Osteoblast (primary cell): ENCODE data around the gene MRGPRX3. TPM values are rescaled to one million over a fixed set of nuclear protein-coding genes. Genes with fewer than 3 reads are reported as not detected.

ENCODE experiments used
- DNase-seq: peaks from one replicate; pipeline ENCODE4 v3.0.0; 2011; ENCODE audit warnings: low spot score, mixed read lengths; ENCODE audit not compliant: insufficient read length; ENCODE audit errors: missing footprints
- H2AFZ ChIP-seq: 2 replicates; pipeline ENCODE4 v1.6.0; 2011; ENCODE audit warnings: mild to moderate bottlenecking, low read length
- H3K27ac ChIP-seq: 2 replicates; pipeline ENCODE4 v1.5.1; 2011; ENCODE audit warnings: mild to moderate bottlenecking, low read depth, low read length, moderate library complexity
- H3K27me3 ChIP-seq: 2 replicates; pipeline ENCODE4 v1.6.0; 2012; ENCODE audit warnings: mild to moderate bottlenecking, control low read depth, inconsistent platforms, low read length, moderate library complexity; ENCODE audit not compliant: insufficient read depth
- H3K36me3 ChIP-seq: 2 replicates; pipeline ENCODE4 v1.5.1; 2011; ENCODE audit warnings: mild to moderate bottlenecking, low read length, control low read depth, moderate library complexity; ENCODE audit not compliant: insufficient read depth
- H3K4me1 ChIP-seq: 2 replicates; pipeline ENCODE4 v1.5.1; 2011; ENCODE audit warnings: mild to moderate bottlenecking, low read length, control low read depth, moderate library complexity; ENCODE audit not compliant: insufficient read depth
- H3K4me2 ChIP-seq: 2 replicates; pipeline ENCODE4 v1.6.0; 2011; ENCODE audit warnings: mild to moderate bottlenecking, low read length; ENCODE audit not compliant: insufficient read depth
- H3K4me3 ChIP-seq: fragments of 200-600 bp; sonication (generic); 3 replicates; pipeline ENCODE4 v1.5.1; 2012; ENCODE audit warnings: mild to moderate bottlenecking, low read length, inconsistent platforms; ENCODE audit not compliant: insufficient read depth
- H3K79me2 ChIP-seq: 2 replicates; pipeline ENCODE4 v1.6.0; 2012; ENCODE audit warnings: mild to moderate bottlenecking, low read length, control low read depth, inconsistent platforms; ENCODE audit not compliant: insufficient read depth
- H3K9me3 ChIP-seq: 2 replicates; pipeline ENCODE4 v1.5.1; 2011; ENCODE audit warnings: low read depth, low read length, control low read depth
- H4K20me1 ChIP-seq: 2 replicates; pipeline ENCODE4 v1.6.0; 2012; ENCODE audit warnings: mild to moderate bottlenecking, low read length, control low read depth; ENCODE audit not compliant: insufficient read depth
- CTCF ChIP-seq: IDR thresholded peaks from 2 replicates; pipeline ENCODE4 v1.5.1; 2011; ENCODE audit warnings: mild to moderate bottlenecking, low read depth, low read length, moderate library complexity; ENCODE audit errors: extremely low read depth
- small RNA-seq: library from RNA; depleted of rRNA; stranded (forward); fragments of <200 nt; gene quantifications from one replicate; pipeline ENCODE3, GENCODE V24; 2012
- total RNA-seq: library from RNA; depleted of rRNA; stranded (reverse); fragments of >200 nt; gene quantifications from 2 replicates; pipeline ENCODE4 v1.2.3, GENCODE V29; 2012

Gene MRGPRX3
- total RNA-seq, 1 donor, result not detected

GRCh38 chr11:18173225-18173866 is 41.0 kb downstream of the MRGPRX3 start:
- no peak overlapping the region for H3K4me2 ChIP-seq
- DNase-seq, result no peak
- no peak overlapping the region for H3K27ac ChIP-seq
- H3K79me2 ChIP-seq, result no peaks in the 10 kb centered on the region
- peaks cover 11% of the 10 kb centered on the region for H3K27me3 ChIP-seq
- H3K9me3 ChIP-seq, result no peaks in the 10 kb centered on the region
- H3K4me3 ChIP-seq, result no peak overlapping the region
- H4K20me1 ChIP-seq, result no peaks in the 10 kb centered on the region
- H3K36me3 ChIP-seq, result no peaks in the 10 kb centered on the region
- no peaks in the 10 kb centered on the region for H3K4me1 ChIP-seq
- H2AFZ ChIP-seq, result no peak overlapping the region
- no peak for TF ChIP-seq CTCF

Small RNA genes within 50 kb of the gene (small RNA-seq; reads per million reads assigned to genes)
- gene HIGD1AP5, result not detected

Other genes starting within 250 kb of the MRGPRX3 start
- gene SERGEF, start 119.5 kb upstream of the MRGPRX3 start, total RNA-seq, result 26.8 and 29.7 TPM in 2 replicates
- under 0.01 and 0.29 TPM in 2 replicates for gene TPH1, start 86.3 kb upstream of the MRGPRX3 start, total RNA-seq
- 15.6 and 18.3 TPM in 2 replicates for gene SAAL1, start 26.5 kb upstream of the MRGPRX3 start, total RNA-seq
- not detected in 2 replicates for gene MRGPRX4, start 40.3 kb downstream of the MRGPRX3 start, total RNA-seq
- not detected in 2 replicates for gene SAA4, start 104.2 kb downstream of the MRGPRX3 start, total RNA-seq
- gene SAA2, start 116.1 kb downstream of the MRGPRX3 start, total RNA-seq, result under 0.01 TPM in 1 of 2 replicates, not detected in the other
- not detected in 2 replicates for gene SAA1, start 133.7 kb downstream of the MRGPRX3 start, total RNA-seq
- gene HPS5, start 189.6 kb downstream of the MRGPRX3 start, total RNA-seq, result 39.8 and 53.9 TPM in 2 replicates
- 123 and 134 TPM in 2 replicates for gene GTF2H1, start 190.0 kb downstream of the MRGPRX3 start, total RNA-seq